T1000 (cell line): ENCODE data around the gene LOXHD1.

Experiments used
- DNase-seq: peaks from one replicate; lab custom pipeline; 2025; ENCODE audit warnings: mixed read lengths; lab: John Stamatoyannopoulos, UW

LOXHD1 gene

DNA sequence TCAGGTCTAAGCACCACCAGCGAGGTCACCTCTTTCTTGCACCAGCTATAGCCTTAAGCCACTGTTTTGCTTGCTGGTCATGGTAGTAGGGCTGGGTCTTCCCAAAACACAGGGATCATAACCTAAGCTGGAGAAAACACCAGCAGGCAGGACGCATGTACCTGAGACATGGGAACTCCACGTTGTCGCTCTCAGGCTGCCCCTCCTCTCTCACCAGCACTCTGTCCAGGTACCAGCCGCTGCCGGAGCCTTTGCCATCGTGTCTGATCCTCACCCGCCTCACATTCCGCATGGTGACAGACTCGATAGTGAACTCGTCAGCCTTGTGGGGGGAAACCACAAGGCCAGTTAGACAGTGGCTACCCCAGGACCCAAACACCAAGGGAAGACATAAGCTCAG, 79.5 kb downstream of the LOXHD1 start:
- no peak for DNase-seq

GRCh38 chr18:46575851-46576250, 81.2 kb downstream of the LOXHD1 start:
- DNase-seq = no peak

DNA sequence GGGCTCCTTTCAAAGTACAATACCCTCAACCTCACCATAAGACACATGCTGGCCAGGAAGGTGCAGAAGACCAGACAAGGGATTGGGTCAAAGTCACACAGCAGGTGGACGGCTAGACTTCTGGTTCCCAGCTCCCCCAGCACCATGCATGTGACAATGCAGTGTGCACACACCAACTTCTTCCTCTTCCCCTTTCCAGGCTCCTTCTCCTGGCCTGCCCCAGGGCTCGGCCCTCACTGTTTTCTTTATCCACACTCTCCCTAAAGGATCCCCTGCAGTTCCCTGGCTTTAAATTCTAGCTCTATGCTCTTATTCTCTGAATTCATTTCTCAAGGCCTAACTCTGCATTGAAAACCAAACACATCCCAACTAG, 82.3 kb downstream of the LOXHD1 start:
- DNase-seq = no peak

- DNase-seq = no peak
These were observed 82.8 kb downstream of the LOXHD1 start for GRCh38 chr18:46574000-46574742.

DNA sequence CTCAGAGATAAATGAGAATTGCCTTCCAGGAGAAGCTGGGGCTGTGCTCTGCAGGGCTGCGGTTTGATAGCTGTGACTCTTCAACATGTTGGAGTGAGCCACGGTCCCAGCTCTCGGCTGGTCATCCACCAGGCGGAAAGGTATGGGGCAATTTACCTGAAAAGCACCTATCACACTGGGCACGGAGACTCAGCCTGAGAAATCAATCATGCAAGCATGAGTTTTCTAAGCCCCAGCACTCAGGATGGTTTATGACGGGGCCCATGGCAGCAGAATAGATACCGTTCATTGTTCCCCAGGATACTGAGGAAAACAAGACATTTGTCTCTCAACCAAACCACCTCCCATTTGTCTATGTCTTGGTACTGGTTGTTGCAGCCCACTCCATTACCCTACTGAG, 83.9 kb downstream of the LOXHD1 start:
- DNase-seq = no peak

- DNase-seq = no peak
These were observed 85.3 kb downstream of the LOXHD1 start for GRCh38 chr18:46571756-46572155.

GRCh38 chr18:46570666-46571065, 86.4 kb downstream of the LOXHD1 start:
- DNase-seq = no peak

- no peak for DNase-seq
These were observed 86.9 kb downstream of the LOXHD1 start for GRCh38 chr18:46570134-46570533.

GRCh38 chr18:46569211-46569610, 87.8 kb downstream of the LOXHD1 start:
- DNase-seq = no peak

DNA sequence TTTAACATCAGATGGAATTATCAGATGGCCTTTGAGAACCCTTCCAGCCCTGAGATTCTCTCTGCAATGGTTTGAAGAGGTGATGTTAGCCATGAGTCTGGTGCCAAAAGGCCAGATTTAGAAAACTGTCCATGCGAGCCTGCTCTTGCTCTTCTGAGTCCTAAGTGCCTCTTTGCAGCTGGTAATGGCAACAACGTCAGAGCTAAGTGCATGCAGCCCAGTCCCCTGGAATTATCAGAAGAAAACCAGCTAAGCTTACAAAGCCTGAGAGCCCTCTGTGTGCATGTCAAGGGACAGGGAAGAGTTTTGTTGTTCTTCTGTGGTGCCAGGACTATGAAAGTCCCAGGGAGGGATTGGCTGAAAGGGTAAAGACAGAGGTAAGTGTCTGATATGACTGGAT, 89.8 kb downstream of the LOXHD1 start:
- no peak for DNase-seq

DNA sequence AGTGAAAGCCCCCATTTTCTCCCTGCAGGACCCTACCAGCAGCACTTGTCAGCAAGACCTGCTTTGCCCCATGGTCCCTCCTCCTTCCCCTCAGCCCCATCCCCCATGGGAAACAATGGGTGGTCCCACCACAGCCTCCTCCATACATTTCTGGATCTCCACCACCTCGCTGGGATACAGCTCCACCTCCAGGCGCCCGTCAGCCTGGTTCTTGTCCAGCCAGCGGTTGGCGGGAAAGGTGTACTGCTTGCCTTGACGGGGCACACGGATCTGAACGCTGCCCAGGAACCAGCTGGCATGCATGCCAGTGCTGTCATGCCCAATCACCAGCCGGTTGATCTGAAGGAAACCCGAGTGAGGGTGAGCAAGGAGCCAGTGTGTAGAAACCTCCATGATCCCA, 90.9 kb downstream of the LOXHD1 start:
- DNase-seq = no peak

- DNase-seq = no peak
These were observed 91.8 kb downstream of the LOXHD1 start for GRCh38 chr18:46565256-46565655.

GRCh38 chr18:46563317-46563716, 93.7 kb downstream of the LOXHD1 start:
- no peak for DNase-seq

DNA sequence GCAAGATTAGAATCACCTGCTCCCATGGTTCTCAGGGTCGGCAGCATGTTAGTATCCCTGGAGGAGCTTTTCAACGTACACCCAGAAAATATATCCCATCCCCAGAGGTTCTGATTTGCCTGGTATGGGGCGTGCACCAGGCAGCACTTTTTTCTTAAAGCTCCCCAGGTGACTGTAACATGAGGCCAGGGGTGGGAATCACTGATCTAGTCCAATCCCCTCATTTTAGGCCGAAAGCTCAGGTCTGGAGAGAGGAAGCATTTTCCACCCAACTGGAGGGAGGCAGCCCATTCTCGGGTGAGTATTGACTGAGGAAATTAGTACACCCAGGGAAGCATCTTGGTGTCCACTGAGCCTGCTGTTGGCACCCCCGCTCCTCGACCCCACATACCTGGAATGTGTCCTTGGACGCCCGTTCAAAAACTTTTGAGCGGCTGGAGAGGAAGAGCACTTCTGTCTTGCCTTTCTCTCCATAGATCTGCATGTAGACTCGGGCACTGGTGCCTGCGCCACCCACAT, 94.3 kb downstream of the LOXHD1 start:
- no peak for DNase-seq

- no peak for DNase-seq
These were observed 96.4 kb downstream of the LOXHD1 start for GRCh38 chr18:46560671-46561045.

- DNase-seq = no peak
These were observed 96.9 kb downstream of the LOXHD1 start for GRCh38 chr18:46559946-46560670.

- DNase-seq = no peak
These were observed 97.7 kb downstream of the LOXHD1 start for GRCh38 chr18:46559296-46559695.

DNA sequence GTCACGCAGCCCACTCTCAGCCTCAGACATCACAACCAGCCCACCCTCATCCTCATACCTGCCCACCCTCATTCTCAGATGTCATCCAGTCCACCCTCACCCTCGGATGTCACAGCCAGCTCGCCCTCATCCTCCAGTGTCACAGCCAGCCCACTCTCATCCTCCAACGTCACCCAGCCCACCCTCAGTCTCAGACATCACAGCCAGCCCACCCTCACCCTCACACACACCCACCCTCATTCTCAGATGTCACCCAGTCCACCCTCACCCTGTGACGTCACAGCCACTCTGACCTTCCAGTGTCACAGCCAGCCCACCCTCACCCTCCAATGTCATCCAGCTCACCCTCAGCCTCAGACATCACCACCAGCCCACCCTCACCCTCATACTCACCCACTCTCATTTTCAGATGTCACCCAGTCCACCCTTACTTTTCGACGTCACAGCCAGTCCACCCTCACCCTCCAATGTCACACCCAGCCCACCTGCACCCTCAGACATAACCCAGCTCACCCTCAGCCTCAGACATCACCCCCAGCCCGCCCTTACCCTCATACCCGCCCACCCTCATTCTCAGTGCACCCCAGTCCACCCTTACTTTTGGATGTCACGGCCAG, 100.3 kb downstream of the LOXHD1 start:
- DNase-seq = no peak

GRCh38 chr18:46555724-46556123, 101.3 kb downstream of the LOXHD1 start:
- no peak for DNase-seq

DNA sequence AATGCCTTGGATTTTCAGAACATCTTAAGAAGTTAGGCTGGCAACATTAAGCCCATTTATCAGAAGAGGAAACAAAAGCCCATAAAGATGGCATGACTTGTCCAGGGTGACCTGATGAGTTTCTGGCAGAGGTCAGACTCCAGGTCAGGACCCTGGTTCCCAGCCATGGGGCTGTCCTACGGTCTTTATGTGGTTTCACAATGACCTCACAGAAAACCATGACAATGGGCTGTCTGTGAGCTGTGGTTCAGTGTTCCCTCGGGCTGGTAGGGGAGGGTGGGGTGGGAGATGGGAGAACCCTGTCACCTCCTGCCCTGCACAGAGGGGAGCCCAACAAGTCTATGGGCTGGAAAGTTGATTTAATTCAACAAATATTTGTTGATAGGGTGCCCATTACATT, 101.8 kb downstream of the LOXHD1 start:
- DNase-seq = no peak

- DNase-seq = no peak
These were observed 102.5 kb downstream of the LOXHD1 start for GRCh38 chr18:46554406-46555080.

DNA sequence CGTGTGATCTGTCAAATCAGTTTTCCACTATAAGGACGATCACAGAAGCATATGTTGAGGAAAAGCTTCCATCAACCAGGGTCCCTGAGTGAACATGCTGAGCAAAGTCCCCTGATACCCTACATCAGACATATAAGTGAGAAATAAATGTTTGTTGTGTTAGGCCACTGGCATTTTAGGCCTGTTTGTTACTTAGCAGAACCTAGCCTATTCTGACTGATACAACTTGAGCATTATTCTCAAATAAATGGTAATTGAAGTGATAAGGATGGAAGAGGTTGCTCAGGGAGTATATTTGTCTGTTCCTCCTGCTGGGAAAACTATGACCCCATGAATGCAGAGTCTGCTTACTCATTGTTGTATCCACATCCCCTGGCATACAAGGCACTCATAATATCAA, 106.4 kb downstream of the LOXHD1 start:
- no peak for DNase-seq

- DNase-seq = no peak
These were observed 109.5 kb downstream of the LOXHD1 start for GRCh38 chr18:46547520-46547919.
